Mesodermal cell (in vitro differentiated cells): ENCODE data around the gene VSIG10L2.

ENCODE experiments used
- H3K27ac ChIP-seq: 2 replicates; pipeline ENCODE4 v1.7.0; 2013; ENCODE audit warnings: mild to moderate bottlenecking, low read depth, low read length, moderate library complexity; ENCODE audit not compliant: severe bottlenecking
- H3K36me3 ChIP-seq: 2 replicates; pipeline ENCODE4 v1.7.1; 2013; ENCODE audit warnings: mild to moderate bottlenecking, low read length, moderate library complexity; ENCODE audit not compliant: control insufficient read depth, insufficient read depth
- H3K4me1 ChIP-seq: one replicate; pipeline ENCODE4 v1.7.1; 2013; ENCODE audit warnings: mild to moderate bottlenecking, low read length; ENCODE audit not compliant: insufficient read depth, control insufficient read depth, poor library complexity, severe bottlenecking
- H3K4me3 ChIP-seq: 2 replicates; pipeline ENCODE4 v1.7.0; 2013; ENCODE audit warnings: low read length, control low read depth, mild to moderate bottlenecking; ENCODE audit not compliant: insufficient read depth, poor library complexity, severe bottlenecking; ENCODE audit errors: extremely low read depth
- H3K9me3 ChIP-seq: 2 replicates; pipeline ENCODE4 v1.7.1; 2013; ENCODE audit warnings: mild to moderate bottlenecking, low read length, moderate library complexity; ENCODE audit not compliant: control insufficient read depth
- WGBS, 2 experiments: methylation state at CpG; one replicate each; pipeline ENCODE4 v1.1.5; 2013; ENCODE audit warnings: missing lambda C conversion rate in 2 of 2; ENCODE audit not compliant: insufficient coverage in 2 of 2; 5-methylcytosine and 5-hydroxymethylcytosine counted together

Gene VSIG10L2

GRCh38 chr11:125941267-125941618 lies 4.6 kb upstream of the VSIG10L2 start:
- H3K4me1 ChIP-seq, result no peaks in the 10 kb centered on the region
- no peaks in the 10 kb centered on the region for H3K9me3 ChIP-seq
- no peak overlapping the region for H3K4me3 ChIP-seq
- 89 to 98% methylated on average over 4 of the region's 4 CpGs for WGBS, 2 experiments
- no peaks in the 10 kb centered on the region for H3K36me3 ChIP-seq
- H3K27ac ChIP-seq, result no peak overlapping the region

GRCh38 chr11:125941619-125942611 lies 3.9 kb upstream of the VSIG10L2 start:
- H3K4me3 ChIP-seq, result no peak overlapping the region
- 42 to 43% methylated on average over 19 to 20 of the region's 20 CpGs for WGBS, 2 experiments
- H3K9me3 ChIP-seq, result no peaks in the 10 kb centered on the region
- no peak overlapping the region for H3K27ac ChIP-seq
- H3K4me1 ChIP-seq, result no peaks in the 10 kb centered on the region
- H3K36me3 ChIP-seq, result no peaks in the 10 kb centered on the region

- Histone ChIP-seq H3K9me3 (no peaks in the 10 kb centered on the region), H3K4me1 (no peaks in the 10 kb centered on the region), H3K4me3 (no peak overlapping the region), H3K36me3 (no peaks in the 10 kb centered on the region), H3K27ac (no peak overlapping the region)
- whole genome bisulfite sequencing, 2 experiments, result 89 to 94% methylated on average over 9 to 12 of the region's 12 CpGs
Observed at GRCh38 chr11:125942771-125943428, 2.9 kb upstream of the VSIG10L2 start.

GRCh38 chr11:125943661-125944349 lies 2.0 kb upstream of the VSIG10L2 start:
- no peak overlapping the region for H3K4me3 ChIP-seq
- no peak overlapping the region for H3K27ac ChIP-seq
- H3K4me1 ChIP-seq, result no peaks in the 10 kb centered on the region
- 78 to 93% methylated on average over 4 to 9 of the region's 9 CpGs for WGBS, 2 experiments
- H3K36me3 ChIP-seq, result no peaks in the 10 kb centered on the region
- H3K9me3 ChIP-seq, result no peaks in the 10 kb centered on the region

GRCh38 chr11:125944350-125945010 lies 1.4 kb upstream of the VSIG10L2 start:
- WGBS, 2 experiments, result 82 to 84% methylated on average over 8 to 12 of the region's 13 CpGs
- Histone ChIP-seq H3K9me3 (no peaks in the 10 kb centered on the region), H3K27ac (no peak overlapping the region), H3K4me3 (no peak overlapping the region), H3K4me1 (no peaks in the 10 kb centered on the region), H3K36me3 (no peaks in the 10 kb centered on the region)

GRCh38 chr11:125945011-125945796 lies 640 bp upstream of the VSIG10L2 start:
- 87 to 90% methylated on average over 5 to 10 of the region's 15 CpGs for WGBS, 2 experiments
- Histone ChIP-seq H3K4me1 (no peaks in the 10 kb centered on the region), H3K27ac (no peak overlapping the region), H3K4me3 (no peak overlapping the region), H3K36me3 (no peaks in the 10 kb centered on the region), H3K9me3 (no peaks in the 10 kb centered on the region)

- no peaks in the 10 kb centered on the region for H3K9me3 ChIP-seq
- 89 to 93% methylated on average over 10 to 12 of the region's 14 CpGs for WGBS, 2 experiments
Observed at GRCh38 chr11:125946712-125947418, 1.0 kb downstream of the VSIG10L2 start.

GRCh38 chr11:125947419-125948277 lies 1.8 kb downstream of the VSIG10L2 start:
- 91 to 92% methylated on average over 18 to 24 of the region's 24 CpGs for WGBS, 2 experiments
- Histone ChIP-seq H3K36me3 (no peaks in the 10 kb centered on the region), H3K27ac (no peak overlapping the region), H3K9me3 (no peaks in the 10 kb centered on the region), H3K4me1 (no peaks in the 10 kb centered on the region), H3K4me3 (no peak overlapping the region)

More at GRCh38 chr11:125946712-125947418, 1.0 kb downstream of the VSIG10L2 start:
- Histone ChIP-seq H3K4me3 (no peak overlapping the region), H3K4me1 (no peaks in the 10 kb centered on the region), H3K27ac (no peak overlapping the region), H3K36me3 (no peaks in the 10 kb centered on the region)
